ENCODE data around the gene ARHGEF7. TPM values are rescaled to one million over a fixed set of nuclear protein-coding genes. Genes with fewer than 3 reads are reported as not detected.

ARHGEF7 gene
- polyA plus RNA-seq, 1 experiment = 40.3 TPM

- Histone ChIP-seq H3K27me3 (ENCODE audit: control insufficient read depth, insufficient read depth, low read length) (no peaks in the 10 kb centered on the region), H3K9me3 (ENCODE audit: control insufficient read depth, insufficient read depth, low read length) (no peaks in the 10 kb centered on the region; the same call in 1 of the 2 replicates), H3K4me3 (ENCODE audit: low read depth, low read length) (no peak overlapping the region), H3K27ac (ENCODE audit: low read depth, low read length) (peak overlapping the region; percentile 12)
- no peak for DNase-seq (ENCODE audit: low read depth, low spot score)
- POLR2A ChIA-PET = no interaction called here
- CTCF ChIA-PET = no interaction called here
- no peak for TF ChIP-seq CTCF (IDR thresholded peaks at IDR 0.05; ENCODE audit: low read depth, low read length)
Measured at GRCh38 chr13:111295886-111296285, 180.8 kb downstream of the ARHGEF7 start.

GRCh38 chr13:111296417-111296816 lies 181.3 kb downstream of the ARHGEF7 start:
- POLR2A ChIA-PET = no interaction called here
- no peaks in the 10 kb centered on the region for H3K27me3 ChIP-seq (ENCODE audit: control insufficient read depth, insufficient read depth, low read length)
- H3K27ac ChIP-seq (ENCODE audit: low read depth, low read length) = no peak overlapping the region
- no peak for DNase-seq (ENCODE audit: low read depth, low spot score)
- CTCF ChIA-PET = no interaction called here
- TF ChIP-seq CTCF (IDR thresholded peaks at IDR 0.05; ENCODE audit: low read depth, low read length) = no peak
- no peak overlapping the region for H3K4me3 ChIP-seq (ENCODE audit: low read depth, low read length)
- no peaks in the 10 kb centered on the region for H3K9me3 ChIP-seq (ENCODE audit: control insufficient read depth, insufficient read depth, low read length)

GRCh38 chr13:111298214-111298975 lies 183.3 kb downstream of the ARHGEF7 start:
- no peak for DNase-seq (ENCODE audit: low read depth, low spot score)
- TF ChIP-seq CTCF (IDR thresholded peaks at IDR 0.05; ENCODE audit: low read depth, low read length) = no peak
- ChIA-PET POLR2A (no interaction called here), CTCF (no interaction called here)
- no peaks in the 10 kb centered on the region for H3K9me3 ChIP-seq (ENCODE audit: control insufficient read depth, insufficient read depth, low read length)
- H3K4me3 ChIP-seq (ENCODE audit: low read depth, low read length) = no peak overlapping the region
- H3K27ac ChIP-seq (ENCODE audit: low read depth, low read length) = no peak overlapping the region
- H3K27me3 ChIP-seq (ENCODE audit: control insufficient read depth, insufficient read depth, low read length) = no peaks in the 10 kb centered on the region

- POLR2A ChIA-PET = no interaction called here
- no peak overlapping the region for H3K4me3 ChIP-seq (ENCODE audit: low read depth, low read length)
- no peaks in the 10 kb centered on the region for H3K9me3 ChIP-seq (ENCODE audit: control insufficient read depth, insufficient read depth, low read length)
- no peak for TF ChIP-seq CTCF (IDR thresholded peaks at IDR 0.05; ENCODE audit: low read depth, low read length)
- H3K27ac ChIP-seq (ENCODE audit: low read depth, low read length) = no peak overlapping the region
- CTCF ChIA-PET = interaction anchor here (1.3 kb wide), 1 partner anchor 234 kb away, joined by 6 read pairs; no protein-coding TSS in a partner anchor
- H3K27me3 ChIP-seq (ENCODE audit: control insufficient read depth, insufficient read depth, low read length) = no peaks in the 10 kb centered on the region
- no peak for DNase-seq (ENCODE audit: low read depth, low spot score)
Measured at GRCh38 chr13:111302045-111302726, 187.1 kb downstream of the ARHGEF7 start.

DNA sequence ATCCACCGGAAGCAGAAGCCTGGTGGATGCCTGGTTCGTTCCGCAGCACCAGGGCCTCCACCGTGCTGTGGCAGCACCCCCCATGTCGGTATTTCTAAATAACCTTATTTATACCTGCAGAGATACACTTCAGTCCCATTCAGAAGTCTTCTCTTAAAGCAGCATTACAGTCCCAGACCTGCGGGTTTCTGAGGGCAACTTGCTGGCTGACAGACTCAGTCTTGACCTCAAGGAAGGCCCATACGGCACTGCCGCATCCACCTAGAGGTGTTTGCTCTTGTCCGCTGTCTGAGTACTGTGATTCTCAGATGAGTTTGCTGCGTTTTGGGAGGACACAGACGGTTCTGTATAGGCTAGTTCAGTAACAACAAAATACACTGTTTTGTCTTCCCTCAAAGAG lies 188.4 kb downstream of the ARHGEF7 start:
- Histone ChIP-seq H3K27me3 (ENCODE audit: control insufficient read depth, insufficient read depth, low read length) (no peaks in the 10 kb centered on the region), H3K9me3 (ENCODE audit: control insufficient read depth, insufficient read depth, low read length) (no peaks in the 10 kb centered on the region), H3K27ac (ENCODE audit: low read depth, low read length) (no peak overlapping the region), H3K4me3 (ENCODE audit: low read depth, low read length) (no peak overlapping the region)
- CTCF ChIA-PET = interaction anchor here (1.3 kb wide), 1 partner anchor 236 kb away, joined by 6 read pairs; no protein-coding TSS in a partner anchor
- TF ChIP-seq CTCF (IDR thresholded peaks at IDR 0.05; ENCODE audit: low read depth, low read length) = no peak
- DNase-seq (ENCODE audit: low read depth, low spot score) = no peak
- POLR2A ChIA-PET = no interaction called here

Measured in AG04450 (cell line).